Chondrocyte (in vitro differentiated cells): ENCODE data around the gene FHIT. TPM values are rescaled to one million over a fixed set of nuclear protein-coding genes. Genes with fewer than 3 reads are reported as not detected.

Source experiments
- DNase-seq: peaks from one replicate; pipeline ENCODE4 v3.0.0; 2021; ENCODE audit warnings: mixed read lengths, low spot score
- H3K27ac Mint-ChIP-seq: one replicate; pipeline ENCODE4 v1.8.0; 2021; ENCODE audit warnings: mild to moderate bottlenecking, moderate library complexity, mixed read lengths; ENCODE audit not compliant: unreplicated experiment
- H3K27me3 Mint-ChIP-seq: 2 replicates; pipeline ENCODE4 v1.8.0; 2021; ENCODE audit warnings: low read depth, mixed read lengths
- H3K36me3 Mint-ChIP-seq: 2 replicates; pipeline ENCODE4 v1.8.0; 2021; ENCODE audit warnings: low read depth, mixed read lengths
- H3K4me1 Mint-ChIP-seq: 2 replicates; pipeline ENCODE4 v1.8.0; 2021; ENCODE audit warnings: low read depth, mild to moderate bottlenecking, mixed read lengths
- H3K4me3 Mint-ChIP-seq: one replicate; pipeline ENCODE4 v1.8.0; 2021; ENCODE audit warnings: mild to moderate bottlenecking, moderate library complexity, mixed read lengths; ENCODE audit not compliant: unreplicated experiment
- H3K9me3 Mint-ChIP-seq: 2 replicates; pipeline ENCODE4 v1.8.0; 2021; ENCODE audit warnings: low read depth, mixed read lengths
- CTCF ChIP-seq: fragments of 200-600 bp; sonication (generic); IDR thresholded peaks from 2 replicates; pipeline ENCODE4 v1.5.0; 2021; ENCODE audit warnings: antibody characterized with exemption, mild to moderate bottlenecking, moderate library complexity
- total RNA-seq: library from RNA; stranded (reverse); gene quantifications from 3 replicates; pipeline ENCODE4 v1.2.1, GENCODE V29; 2021

Gene FHIT
- total RNA-seq, 1 donor from 2014 or later, result 3.8 TPM

GRCh38 chr3:60094392-60094947 is 1156.8 kb downstream of the FHIT start:
- DNase-seq, result no peak
- Mint-ChIP-seq H3K27me3 (no peaks in the 10 kb centered on the region), H3K27ac (no peak overlapping the region), H3K4me3 (no peak overlapping the region), H3K4me1 (peaks cover 16% of the 10 kb centered on the region), H3K9me3 (peaks cover 11% of the 10 kb centered on the region), H3K36me3 (peaks cover 1% of the 10 kb centered on the region)
- no peak for TF ChIP-seq CTCF

- TF ChIP-seq CTCF, result no peak
- no peak for DNase-seq
- H3K27ac Mint-ChIP-seq, result no peak overlapping the region
Measured at GRCh38 chr3:60090548-60090947, 1160.7 kb downstream of the FHIT start.

GRCh38 chr3:60086811-60087210 is 1164.4 kb downstream of the FHIT start:
- peaks cover 2% of the 10 kb centered on the region for H3K36me3 Mint-ChIP-seq
- TF ChIP-seq CTCF, result no peak
- H3K4me1 Mint-ChIP-seq, result peaks cover 18% of the 10 kb centered on the region
- no peaks in the 10 kb centered on the region for H3K27me3 Mint-ChIP-seq
- H3K4me3 Mint-ChIP-seq, result no peak overlapping the region
- peaks cover 11% of the 10 kb centered on the region for H3K9me3 Mint-ChIP-seq
- no peak overlapping the region for H3K27ac Mint-ChIP-seq
- DNase-seq, result no peak

More at GRCh38 chr3:60090548-60090947, 1160.7 kb downstream of the FHIT start:
- Mint-ChIP-seq H3K27me3 (no peaks in the 10 kb centered on the region), H3K4me3 (no peak overlapping the region), H3K36me3 (peaks cover 3% of the 10 kb centered on the region), H3K9me3 (peaks cover 22% of the 10 kb centered on the region), H3K4me1 (peaks cover 19% of the 10 kb centered on the region)

- peaks cover 2% of the 10 kb centered on the region for H3K36me3 Mint-ChIP-seq
- TF ChIP-seq CTCF, result no peak
- peaks cover 11% of the 10 kb centered on the region for H3K9me3 Mint-ChIP-seq
- H3K27me3 Mint-ChIP-seq, result no peaks in the 10 kb centered on the region
- no peak overlapping the region for H3K4me3 Mint-ChIP-seq
- no peak for DNase-seq
- peaks cover 18% of the 10 kb centered on the region for H3K4me1 Mint-ChIP-seq
- H3K27ac Mint-ChIP-seq, result no peak overlapping the region
Measured at GRCh38 chr3:60085649-60086048, 1165.6 kb downstream of the FHIT start.

GRCh38 chr3:60081381-60082095 is 1169.7 kb downstream of the FHIT start:
- H3K27me3 Mint-ChIP-seq, result no peaks in the 10 kb centered on the region

More at GRCh38 chr3:60081381-60082095, 1169.7 kb downstream of the FHIT start:
- Mint-ChIP-seq H3K36me3 (peaks cover 2% of the 10 kb centered on the region), H3K27ac (no peak overlapping the region), H3K4me3 (no peak overlapping the region), H3K9me3 (peaks cover 13% of the 10 kb centered on the region), H3K4me1 (peaks cover 13% of the 10 kb centered on the region)
- DNase-seq, result no peak
- TF ChIP-seq CTCF, result no peak
